Ramos (cell line): ENCODE data around the gene ASXL3.

Experiments used
- in situ Hi-C: fragments of 300-500 bp; cut with MboI; formaldehyde crosslinking; loops from one replicate; pipeline ENCODE4 v1.14.3; 2022; ENCODE audit warnings: low sequenced_read_pairs; ENCODE audit not compliant: unreplicated experiment

Gene ASXL3

GRCh38 chr18:33652635-33653034 lies 74.6 kb downstream of the ASXL3 start:
- in situ Hi-C loops = no loop called here

- in situ Hi-C loops = no loop called here
These were observed 75.2 kb downstream of the ASXL3 start for GRCh38 chr18:33653231-33653630.

GRCh38 chr18:33656889-33657448 lies 79.0 kb downstream of the ASXL3 start:
- in situ Hi-C loops = no loop called here

- in situ Hi-C loops = no loop called here
These were observed 82.8 kb downstream of the ASXL3 start for GRCh38 chr18:33660696-33661310.

GRCh38 chr18:33664241-33664874 lies 86.3 kb downstream of the ASXL3 start:
- in situ Hi-C loops = no loop called here

GRCh38 chr18:33665187-33665586 lies 87.2 kb downstream of the ASXL3 start:
- in situ Hi-C loops = no loop called here

GRCh38 chr18:33665641-33666040 lies 87.6 kb downstream of the ASXL3 start:
- in situ Hi-C loops = no loop called here

GRCh38 chr18:33666915-33667314 lies 88.9 kb downstream of the ASXL3 start:
- in situ Hi-C loops = no loop called here

GRCh38 chr18:33669589-33669988 lies 91.6 kb downstream of the ASXL3 start:
- in situ Hi-C loops = no loop called here

GRCh38 chr18:33670029-33670428 lies 92.0 kb downstream of the ASXL3 start:
- in situ Hi-C loops = no loop called here

GRCh38 chr18:33673689-33674088 lies 95.7 kb downstream of the ASXL3 start:
- in situ Hi-C loops = no loop called here

- in situ Hi-C loops = no loop called here
These were observed 98.6 kb downstream of the ASXL3 start for GRCh38 chr18:33676593-33676992.

- in situ Hi-C loops = no loop called here
These were observed 99.9 kb downstream of the ASXL3 start for GRCh38 chr18:33677891-33678290.

GRCh38 chr18:33682436-33682835 lies 104.4 kb downstream of the ASXL3 start:
- in situ Hi-C loops = no loop called here

- in situ Hi-C loops = no loop called here
These were observed 116.6 kb downstream of the ASXL3 start for GRCh38 chr18:33694593-33694992.

- in situ Hi-C loops = no loop called here
These were observed 118.5 kb downstream of the ASXL3 start for GRCh38 chr18:33696332-33697162.

GRCh38 chr18:33697498-33697897 lies 119.5 kb downstream of the ASXL3 start:
- in situ Hi-C loops = no loop called here

GRCh38 chr18:33699372-33699771 lies 121.4 kb downstream of the ASXL3 start:
- in situ Hi-C loops = no loop called here

- in situ Hi-C loops = no loop called here
These were observed 122.5 kb downstream of the ASXL3 start for GRCh38 chr18:33700513-33700976.

- in situ Hi-C loops = no loop called here
These were observed 124.6 kb downstream of the ASXL3 start for GRCh38 chr18:33702625-33703024.

- in situ Hi-C loops = no loop called here
These were observed 128.4 kb downstream of the ASXL3 start for GRCh38 chr18:33706391-33706790.
